ENCODE measurements around the gene DGLUCY.
"Not testable (repeated sequence)": the region's sequence is repeated elsewhere in the genome, so short reads cannot be mapped to it uniquely, and the experiment has no call there.

DGLUCY gene

GRCh38 chr14:91103116-91103515 is 10.8 kb upstream of the DGLUCY start:
- no peak for DNase-seq (ENCODE audit: low read depth, low spot score)
- H3K27ac ChIP-seq: no peak overlapping the region

- no peak overlapping the region for H3K27ac ChIP-seq
- DNase-seq (ENCODE audit: low read depth, low spot score): no peak
These were observed 4.8 kb upstream of the DGLUCY start for GRCh38 chr14:91108941-91109611.

DNA sequence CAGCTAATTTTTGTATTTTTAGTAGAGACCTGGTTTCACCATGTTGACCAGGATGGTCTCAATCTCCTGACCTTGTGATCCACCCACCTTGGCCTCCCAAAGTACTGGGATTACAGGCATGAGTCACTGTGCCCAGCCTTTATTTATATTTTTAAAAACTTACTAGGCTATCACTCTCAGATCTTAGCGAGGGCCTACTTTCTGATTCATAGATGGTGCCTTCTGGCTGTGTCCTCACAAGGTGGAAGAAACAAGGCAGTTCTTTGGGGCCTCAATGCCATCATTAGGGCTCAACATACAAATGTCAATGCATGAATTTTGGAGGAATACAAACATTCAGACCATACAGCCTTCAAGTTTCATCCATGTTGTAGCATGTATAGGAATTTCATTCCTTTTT is 2.4 kb upstream of the DGLUCY start:
- peak overlapping the region; percentile 30 for H3K27ac ChIP-seq

DNA sequence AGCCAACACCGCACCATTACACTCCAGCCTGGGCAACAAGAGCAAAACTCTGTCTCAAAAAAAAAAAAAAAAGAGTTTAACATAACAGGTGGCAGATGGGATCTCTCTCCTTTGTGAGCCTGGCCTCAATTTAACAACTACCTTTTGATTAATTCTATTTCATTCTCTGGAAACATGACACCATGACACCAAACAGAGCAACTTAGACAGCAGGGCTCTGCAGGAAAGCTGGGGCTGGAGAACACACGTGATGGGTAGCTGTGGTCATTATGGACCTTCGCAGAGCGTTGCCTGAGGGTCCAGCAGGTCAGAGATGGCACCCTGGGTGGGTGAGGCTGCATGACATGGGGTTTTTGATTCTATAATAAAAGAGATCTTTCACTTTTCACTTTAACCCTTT is 1.7 kb upstream of the DGLUCY start:
- no peak overlapping the region for H3K27ac ChIP-seq
- DNase-seq (ENCODE audit: low read depth, low spot score): no peak

More for the DNA sequence above, 2.4 kb upstream of the DGLUCY start:
- DNase-seq (ENCODE audit: low read depth, low spot score): no peak

- no peak for DNase-seq (ENCODE audit: low read depth, low spot score)
- H3K27ac ChIP-seq: peak overlapping the region; percentile 99
These were observed 499 bp downstream of the DGLUCY start for GRCh38 chr14:91114079-91115065.

DNA sequence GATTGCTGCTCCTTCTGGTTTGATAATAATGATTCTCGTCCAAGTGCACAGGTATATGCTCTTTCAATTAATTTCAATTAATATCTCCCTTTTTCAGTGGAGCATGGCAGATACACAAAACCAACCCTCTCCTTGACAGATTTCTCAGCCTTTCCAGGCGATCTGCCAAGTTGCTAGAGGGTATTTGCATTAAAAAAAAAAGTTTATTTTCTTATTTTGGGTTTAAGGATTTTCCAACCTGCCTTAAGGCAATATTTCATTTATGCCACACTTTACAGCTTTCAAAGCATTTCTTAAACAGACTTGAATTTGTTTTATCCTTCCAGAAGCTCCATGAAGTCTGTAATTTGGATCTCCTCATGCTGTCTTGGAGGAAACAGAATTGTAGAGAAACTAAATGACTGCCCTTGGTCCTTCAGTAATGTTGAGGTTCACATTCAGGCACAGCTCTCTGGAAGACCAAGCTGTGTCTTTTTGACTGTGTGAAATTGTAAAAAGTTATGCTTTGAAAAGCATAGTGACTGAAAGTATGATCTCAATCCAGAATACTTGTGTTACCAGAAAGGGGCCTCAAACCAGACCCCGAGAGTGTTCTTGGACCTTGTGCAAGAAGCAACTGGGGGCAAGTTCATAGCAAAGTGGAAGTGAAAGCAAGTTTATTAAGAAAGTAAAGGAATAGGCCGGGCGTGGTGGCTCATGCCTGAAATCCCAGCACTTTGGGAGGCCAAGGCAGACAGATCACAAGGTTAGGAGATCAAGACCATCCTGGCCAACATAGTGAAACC is 2.3 kb downstream of the DGLUCY start:
- peak overlapping the region; percentile 99 for H3K27ac ChIP-seq
- DNase-seq (ENCODE audit: low read depth, low spot score): no peak

- peak overlapping the region; percentile 99 for H3K27ac ChIP-seq
- DNase-seq (ENCODE audit: low read depth, low spot score): no peak
These were observed 3.2 kb downstream of the DGLUCY start for GRCh38 chr14:91116913-91117588.

DNA sequence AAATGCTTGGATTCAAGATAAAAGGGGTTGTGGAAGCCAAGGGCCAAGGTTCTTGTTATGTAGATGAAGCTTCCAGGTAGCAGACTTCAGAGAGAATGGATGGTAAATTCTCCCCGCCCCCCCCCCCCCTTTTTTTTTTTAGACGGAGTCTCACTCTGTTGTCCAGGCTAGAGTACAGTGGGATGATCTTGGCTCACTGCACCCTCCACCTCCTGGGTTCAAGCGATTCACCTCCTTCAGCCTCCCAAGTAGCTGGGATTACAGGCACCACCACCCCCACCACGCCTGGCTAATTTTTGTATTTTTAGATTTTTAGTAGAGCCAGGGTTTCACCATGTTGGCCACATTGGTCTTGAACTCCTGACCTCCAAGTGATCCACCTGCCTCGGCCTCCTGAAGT is 4.1 kb downstream of the DGLUCY start:
- DNase-seq (ENCODE audit: low read depth, low spot score): no peak
- H3K27ac ChIP-seq: peak overlapping the region; percentile 99

DNA sequence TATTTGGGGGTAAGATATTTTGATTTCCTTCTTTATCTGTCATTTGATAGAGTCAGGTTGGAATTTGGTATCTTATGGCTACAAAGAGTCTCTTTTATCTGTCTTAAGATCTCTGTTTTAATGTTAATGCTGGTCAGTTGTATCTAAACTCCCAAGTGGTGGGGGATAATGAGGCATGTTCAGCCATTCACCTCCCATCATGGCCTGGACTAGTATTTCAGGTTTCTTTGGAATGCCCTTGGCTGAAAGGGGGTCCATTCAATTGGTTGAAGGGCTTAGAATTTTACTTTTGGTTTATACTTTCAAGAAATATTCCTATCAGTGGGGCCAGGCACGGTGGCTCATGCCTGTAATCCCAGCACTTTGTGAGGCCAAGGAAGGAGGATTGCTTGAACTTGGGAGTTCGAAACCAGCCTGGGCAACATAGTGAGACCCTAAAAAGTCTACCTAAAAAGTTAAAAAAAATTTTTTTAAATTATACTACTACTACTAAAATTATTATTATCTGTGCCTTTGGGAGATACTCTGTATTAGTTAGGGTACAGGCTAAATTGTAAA is 4.7 kb downstream of the DGLUCY start:
- peak overlapping the region; percentile 99 for H3K27ac ChIP-seq
- no peak for DNase-seq (ENCODE audit: low read depth, low spot score)

GRCh38 chr14:91119556-91120311 is 5.9 kb downstream of the DGLUCY start:
- H3K27ac ChIP-seq: peak overlapping the region; percentile 99

GRCh38 chr14:91123201-91123600 is 9.3 kb downstream of the DGLUCY start:
- no peak for DNase-seq (ENCODE audit: low read depth, low spot score)
- H3K27ac ChIP-seq: peak overlapping the region; percentile 99

More at GRCh38 chr14:91119556-91120311, 5.9 kb downstream of the DGLUCY start:
- peak; percentile 87 for DNase-seq (ENCODE audit: low read depth, low spot score)

- not testable (repeated sequence) for DNase-seq (ENCODE audit: low read depth, low spot score)
- H3K27ac ChIP-seq: peak overlapping the region; percentile 99
These were observed 10.8 kb downstream of the DGLUCY start for GRCh38 chr14:91124406-91125270.

GRCh38 chr14:91125271-91125660 is 11.4 kb downstream of the DGLUCY start:
- DNase-seq (ENCODE audit: low read depth, low spot score): no peak
- H3K27ac ChIP-seq: peak overlapping the region; percentile 99

- H3K27ac ChIP-seq: peak overlapping the region; percentile 99
- no peak for DNase-seq (ENCODE audit: low read depth, low spot score)
These were observed 11.9 kb downstream of the DGLUCY start for GRCh38 chr14:91125801-91126200.

GRCh38 chr14:91126761-91127160 is 12.9 kb downstream of the DGLUCY start:
- DNase-seq (ENCODE audit: low read depth, low spot score): no peak
- peak overlapping the region; percentile 99 for H3K27ac ChIP-seq

GRCh38 chr14:91127401-91127801 is 13.5 kb downstream of the DGLUCY start:
- DNase-seq (ENCODE audit: low read depth, low spot score): peak; percentile 80

GRCh38 chr14:91127924-91128323 is 14.1 kb downstream of the DGLUCY start:
- peak overlapping the region; percentile 99 for H3K27ac ChIP-seq
- peak; percentile 31 for DNase-seq (ENCODE audit: low read depth, low spot score)

More at GRCh38 chr14:91127401-91127801, 13.5 kb downstream of the DGLUCY start:
- H3K27ac ChIP-seq: peak overlapping the region; percentile 99

- no peak for DNase-seq (ENCODE audit: low read depth, low spot score)
- H3K27ac ChIP-seq: peak overlapping the region; percentile 99
These were observed 14.8 kb downstream of the DGLUCY start for GRCh38 chr14:91128699-91129098.
